GM21717 (cell line): ENCODE data around the gene DPM1.

Experiments used
- ATAC-seq: cut with Tn5 transposase; IDR thresholded peaks from one replicate; pipeline ENCODE4 v1.9.1; 2021; ENCODE audit warnings: mild to moderate bottlenecking, moderate library complexity; ENCODE audit not compliant: unreplicated experiment

DPM1 gene

DNA sequence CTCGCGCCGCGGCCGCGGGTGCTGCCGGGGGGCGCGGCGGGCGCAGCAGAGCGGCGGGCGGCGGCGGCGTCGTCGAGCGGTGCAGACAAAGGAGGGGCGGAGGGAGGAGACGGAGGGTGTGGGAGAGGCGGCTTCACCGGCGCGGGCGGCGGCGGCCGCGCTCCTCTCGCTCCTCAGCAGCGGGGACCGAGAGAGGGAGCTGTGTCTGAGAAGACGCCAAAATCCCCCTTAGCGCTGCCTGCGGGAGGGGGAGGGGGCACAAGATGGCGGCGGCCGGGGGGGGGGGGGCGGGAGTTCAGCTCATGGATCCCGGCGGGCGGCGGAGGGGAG, 27.4 kb downstream of the DPM1 start:
- ATAC-seq: peak; percentile 17

DNA sequence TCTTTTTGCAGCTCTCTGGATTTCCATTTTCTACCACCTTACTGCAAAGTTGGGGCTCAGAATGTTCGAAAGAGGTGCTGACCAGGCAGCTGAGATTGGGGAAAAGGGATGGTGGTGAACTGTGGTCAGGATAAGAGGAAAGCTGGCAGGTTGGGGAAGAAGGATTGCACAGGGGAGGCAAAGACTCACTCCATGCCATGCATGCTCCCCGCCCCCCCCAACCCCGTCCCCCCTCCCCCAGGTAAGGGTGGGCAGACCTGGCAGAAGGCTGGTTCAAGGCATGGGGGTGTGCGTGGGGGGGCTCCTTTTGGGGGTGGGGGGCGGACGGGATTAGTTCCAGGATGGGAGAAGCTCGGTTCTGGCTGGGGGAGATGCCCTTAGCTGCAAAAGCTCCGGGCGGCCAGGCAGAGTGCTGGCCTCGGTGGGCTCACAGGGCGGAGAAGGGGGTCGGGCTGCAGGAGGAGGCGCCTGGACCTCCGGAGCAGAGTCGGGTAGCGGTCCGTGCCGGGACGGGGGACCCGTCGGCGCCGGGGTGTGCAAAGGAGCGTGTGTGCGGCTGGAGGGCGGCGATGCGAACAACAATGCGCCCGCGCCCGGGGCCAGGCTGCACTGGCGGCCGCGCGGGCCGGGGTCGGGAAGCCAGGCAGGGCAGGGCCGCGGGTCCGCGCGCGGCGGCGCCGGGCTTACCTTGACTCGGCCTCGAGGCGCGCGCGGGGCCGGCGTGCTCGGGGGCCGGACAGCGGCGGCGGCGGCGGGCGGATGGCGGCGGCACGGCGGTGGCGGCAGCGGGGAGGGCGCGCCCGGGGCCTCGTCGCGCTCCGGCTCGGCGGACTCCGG, 28.0 kb downstream of the DPM1 start:
- peak; percentile 11 for ATAC-seq

GRCh38 chr20:50929299-50930138, 28.8 kb downstream of the DPM1 start:
- peak; percentile 63 for ATAC-seq

DNA sequence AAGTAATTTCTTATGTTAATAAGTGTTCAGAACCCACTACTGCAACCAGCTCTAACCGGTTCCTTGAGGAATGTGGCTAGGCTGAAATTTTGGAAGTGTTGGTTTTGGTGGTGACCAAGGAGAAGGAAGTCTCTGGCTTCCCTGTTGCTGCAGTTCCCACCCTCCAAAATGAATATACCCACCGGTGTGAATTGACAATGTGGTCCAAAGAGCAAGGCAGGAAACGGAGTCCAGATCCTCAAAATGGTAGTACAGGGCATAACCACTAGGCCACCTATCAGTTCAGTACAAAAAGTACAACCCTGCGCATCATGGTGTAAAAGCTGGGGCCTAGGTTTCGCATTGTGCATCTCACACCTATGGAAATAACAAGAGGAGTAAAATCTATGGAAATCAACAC, 29.9 kb downstream of the DPM1 start:
- no peak for ATAC-seq

DNA sequence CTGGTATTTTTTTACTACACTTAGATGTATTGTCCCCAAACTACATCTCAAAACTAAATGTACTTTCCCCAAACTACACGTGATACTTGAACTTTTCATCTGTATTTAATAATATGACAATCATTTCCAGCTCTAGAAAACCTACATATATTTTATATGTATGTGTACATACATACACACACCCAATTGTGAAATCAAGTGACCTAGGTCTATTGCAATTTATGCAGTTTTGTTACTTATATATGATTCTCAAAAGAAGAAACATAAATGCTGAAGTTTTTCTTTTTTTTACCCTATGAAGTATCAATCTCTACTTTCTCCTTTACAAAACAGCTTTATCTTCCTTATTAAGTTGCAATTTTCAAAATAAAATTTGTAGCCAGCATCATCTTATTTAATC, 31.8 kb downstream of the DPM1 start:
- ATAC-seq: no peak

GRCh38 chr20:50924261-50924920, 33.9 kb downstream of the DPM1 start:
- no peak for ATAC-seq

DNA sequence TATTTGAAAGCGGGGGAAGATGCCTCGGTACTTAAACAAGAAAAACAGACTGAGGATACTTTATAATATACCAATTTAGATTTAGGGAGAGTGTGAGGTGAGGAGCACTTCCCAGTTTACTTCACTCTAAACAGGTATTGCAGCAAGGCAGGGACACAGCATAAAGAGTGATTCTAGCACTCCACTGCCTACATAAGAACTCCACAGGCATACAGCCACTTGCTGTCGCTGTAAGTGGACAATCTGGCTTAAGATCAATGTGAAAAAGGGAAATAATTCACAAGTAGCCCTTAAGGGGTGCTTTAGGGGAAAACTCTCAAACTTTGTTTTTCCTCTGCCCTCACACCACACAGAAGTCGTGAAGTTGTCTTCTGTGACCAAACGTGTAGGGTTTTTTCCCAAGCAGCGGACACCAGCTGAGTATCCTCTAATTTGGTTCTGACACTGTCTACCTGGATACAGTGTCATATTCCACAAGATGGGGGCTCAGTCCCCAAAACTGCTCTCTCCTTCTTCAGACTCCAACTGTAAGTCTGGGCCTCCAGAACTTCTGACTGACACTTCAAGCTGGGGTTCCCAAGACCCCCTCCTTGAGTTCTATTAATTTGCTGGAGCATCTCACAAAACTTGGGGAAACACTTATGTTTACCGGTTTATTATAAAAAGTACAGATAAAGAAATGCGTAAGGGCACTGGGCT, 36.4 kb downstream of the DPM1 start:
- ATAC-seq: no peak

DNA sequence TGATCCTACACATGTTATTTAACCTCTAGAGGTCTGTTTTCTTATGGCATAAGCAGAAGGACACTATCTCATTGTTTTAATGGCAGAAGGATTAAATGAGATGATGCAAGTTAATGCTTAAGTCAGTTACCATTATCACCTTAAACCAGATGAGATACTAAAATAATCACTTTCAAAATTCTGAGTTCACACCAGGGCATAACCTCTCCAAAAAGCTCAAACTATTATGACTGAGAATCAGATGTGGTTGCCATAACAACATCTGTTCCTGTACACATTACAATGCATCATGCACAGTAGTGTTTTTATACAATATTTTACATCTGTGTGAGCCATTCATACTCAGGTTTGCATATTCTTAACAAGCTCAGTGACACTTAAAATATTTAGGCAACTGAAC, 37.3 kb downstream of the DPM1 start:
- no peak for ATAC-seq

GRCh38 chr20:50919567-50919966, 38.8 kb downstream of the DPM1 start:
- no peak for ATAC-seq

DNA sequence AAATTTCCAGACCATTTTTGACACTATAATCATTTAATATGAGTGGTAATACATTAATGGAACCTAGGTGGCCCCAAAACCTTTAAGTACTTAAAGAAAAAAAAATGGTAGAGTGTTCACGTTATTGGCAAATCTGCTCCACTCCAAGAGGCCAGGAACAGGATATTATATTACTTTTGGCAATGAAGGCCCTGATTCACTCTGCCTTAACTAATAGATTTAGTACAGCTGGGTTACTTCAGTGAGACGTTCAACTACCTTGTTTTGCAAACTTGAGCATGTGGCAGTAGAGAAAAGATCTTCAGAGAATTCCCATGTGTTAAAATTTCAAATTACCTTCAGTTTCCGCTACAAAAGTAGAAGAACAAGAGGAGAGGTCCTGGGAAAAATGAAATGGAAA, 39.9 kb downstream of the DPM1 start:
- ATAC-seq: no peak

DNA sequence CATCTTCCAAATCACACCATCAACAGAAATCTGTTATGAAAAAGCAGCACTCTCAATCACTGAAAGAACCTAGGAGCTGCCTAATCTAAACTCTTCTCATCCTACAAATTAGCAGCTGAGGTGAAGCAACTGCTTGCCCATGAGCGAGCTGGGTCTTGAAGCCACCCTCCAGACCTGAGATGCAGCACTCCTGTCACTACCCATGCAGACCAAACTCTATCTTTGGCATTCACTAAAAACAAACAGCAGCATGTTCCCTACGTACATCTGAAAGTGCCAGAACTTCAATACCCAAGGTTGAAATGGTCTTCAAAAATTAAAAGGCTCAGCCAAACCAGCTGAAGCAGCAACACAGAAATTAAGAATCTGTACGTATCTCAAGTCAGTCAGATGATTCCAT, 41.4 kb downstream of the DPM1 start:
- no peak for ATAC-seq

DNA sequence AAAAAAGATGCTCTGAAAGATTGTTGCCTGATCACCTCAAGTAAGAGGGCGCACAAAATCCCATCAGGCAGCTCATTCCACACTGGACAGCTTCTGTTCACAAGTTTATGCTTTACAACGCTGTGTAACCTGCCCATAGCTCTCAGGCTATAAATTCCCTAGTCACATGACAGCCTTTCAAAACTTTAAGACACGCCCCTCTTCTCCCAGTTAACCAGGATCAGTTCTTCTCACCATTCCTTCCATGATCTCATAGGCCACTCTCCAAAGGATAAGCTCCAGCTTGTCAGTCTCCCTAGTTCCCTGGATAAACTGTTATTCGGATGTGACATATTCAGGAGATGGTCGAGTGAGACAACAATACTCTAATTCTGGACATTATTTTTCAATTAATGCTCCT, 42.1 kb downstream of the DPM1 start:
- no peak for ATAC-seq

- ATAC-seq: no peak
These were observed 42.9 kb downstream of the DPM1 start for GRCh38 chr20:50915424-50915823.

DNA sequence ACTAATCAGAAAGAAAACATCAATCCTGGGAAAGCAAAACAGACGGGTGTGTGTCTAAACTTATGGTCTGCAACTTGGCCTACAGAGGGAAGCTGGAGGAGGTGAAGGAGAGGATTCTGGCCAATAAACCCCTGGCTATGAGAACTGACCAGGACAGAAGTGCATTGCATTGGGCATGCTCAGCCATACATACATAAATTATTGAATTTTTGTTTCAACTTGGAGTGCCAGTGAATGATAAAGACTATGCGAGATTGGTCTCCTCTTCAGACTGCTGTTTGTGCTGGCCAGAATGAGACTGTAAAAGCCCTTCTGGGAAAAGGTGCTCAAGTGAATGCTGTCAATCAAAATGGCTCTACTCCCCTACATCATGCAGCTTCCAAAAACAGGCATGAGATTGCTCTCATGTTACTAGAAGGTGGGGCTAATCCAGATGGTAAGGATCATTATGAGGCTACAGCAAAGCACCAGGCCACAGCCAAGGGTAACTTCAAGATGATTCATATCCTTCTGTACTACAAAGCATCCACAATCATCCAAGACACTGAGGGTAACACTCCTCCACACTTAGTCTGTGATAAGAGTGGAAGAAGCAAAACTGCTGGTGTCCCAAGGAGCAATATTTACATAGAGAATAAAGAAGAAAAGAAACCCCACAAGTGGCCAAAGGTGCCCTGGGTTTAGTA, 44.5 kb downstream of the DPM1 start:
- no peak for ATAC-seq

DNA sequence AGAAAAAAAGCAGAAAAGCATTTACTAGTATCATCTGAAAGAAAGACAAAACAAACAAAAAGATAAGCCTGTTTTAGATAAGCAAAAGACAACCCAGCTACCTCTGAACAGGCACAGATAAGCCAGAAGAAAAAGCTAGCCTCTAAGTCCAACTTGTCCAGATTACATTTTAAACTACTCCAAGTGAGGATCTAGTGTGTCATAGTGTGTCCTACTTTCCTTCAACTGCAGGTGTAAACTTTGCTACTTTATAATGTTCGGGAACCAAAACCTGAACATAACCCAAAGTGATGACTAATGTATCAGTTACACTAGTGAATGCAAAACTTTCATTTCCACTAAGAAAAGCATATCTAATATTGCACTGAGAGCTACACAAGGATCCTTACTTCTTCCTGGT, 46.6 kb downstream of the DPM1 start:
- no peak for ATAC-seq

DNA sequence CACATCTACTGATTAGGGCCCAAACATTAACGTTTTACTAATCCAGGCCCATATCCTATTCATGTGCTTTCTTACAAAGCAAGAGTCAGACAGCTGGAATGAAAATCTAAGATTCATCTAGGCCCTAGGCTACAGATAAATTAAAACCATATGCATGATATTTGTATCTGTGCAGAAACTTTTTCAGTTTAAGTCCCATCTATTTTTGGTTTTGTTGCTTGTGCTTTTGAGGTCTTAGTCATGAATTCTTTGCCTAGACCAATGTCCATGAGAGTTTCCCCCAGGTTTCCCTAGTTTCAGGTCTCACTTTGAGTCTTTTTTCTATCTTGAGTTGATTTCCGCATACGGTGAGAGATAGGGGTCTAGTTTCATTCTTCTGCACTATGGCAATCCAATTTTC, 47.3 kb downstream of the DPM1 start:
- no peak for ATAC-seq

DNA sequence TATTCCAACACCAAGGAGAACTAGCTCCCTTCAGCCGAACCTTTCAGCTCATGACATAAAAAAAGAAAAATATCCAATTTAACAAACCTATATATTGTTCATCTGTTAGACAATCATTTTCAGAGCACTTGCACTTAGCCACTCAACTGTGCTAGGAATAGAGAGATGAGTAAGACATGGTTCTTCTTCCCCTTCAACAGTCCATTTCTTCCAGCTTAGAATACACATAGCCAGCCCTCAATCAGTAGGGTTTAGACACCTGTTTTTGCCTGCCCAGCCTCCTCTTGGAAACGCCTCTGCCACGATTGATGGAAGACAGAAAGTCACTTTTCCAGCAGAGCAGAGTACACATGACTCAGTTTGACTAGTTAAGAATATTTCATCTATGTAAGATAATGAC, 48.9 kb downstream of the DPM1 start:
- ATAC-seq: no peak

DNA sequence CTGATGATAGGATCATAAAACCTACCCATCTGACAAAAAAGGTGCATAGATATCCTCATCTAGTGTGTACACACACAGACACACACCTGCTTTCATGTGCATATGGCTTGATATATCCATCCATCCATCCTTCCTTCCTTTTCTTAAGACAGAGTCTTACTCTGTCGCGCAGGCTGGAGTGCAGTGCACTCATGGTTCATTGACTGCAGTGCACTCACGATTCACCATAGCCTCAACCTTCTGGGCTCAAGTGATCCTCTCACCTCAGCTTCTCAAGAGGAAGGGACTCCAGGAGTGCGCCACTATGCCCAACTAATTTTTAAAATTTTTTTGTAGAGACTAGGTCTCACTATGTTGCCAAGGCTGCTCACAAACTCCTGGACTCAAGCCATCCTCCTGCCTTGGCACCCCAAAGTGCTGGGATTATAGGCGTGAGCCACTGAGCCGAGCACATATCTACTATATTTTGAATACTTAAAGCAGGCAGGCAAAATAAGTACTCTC, 54.2 kb downstream of the DPM1 start:
- ATAC-seq: no peak

DNA sequence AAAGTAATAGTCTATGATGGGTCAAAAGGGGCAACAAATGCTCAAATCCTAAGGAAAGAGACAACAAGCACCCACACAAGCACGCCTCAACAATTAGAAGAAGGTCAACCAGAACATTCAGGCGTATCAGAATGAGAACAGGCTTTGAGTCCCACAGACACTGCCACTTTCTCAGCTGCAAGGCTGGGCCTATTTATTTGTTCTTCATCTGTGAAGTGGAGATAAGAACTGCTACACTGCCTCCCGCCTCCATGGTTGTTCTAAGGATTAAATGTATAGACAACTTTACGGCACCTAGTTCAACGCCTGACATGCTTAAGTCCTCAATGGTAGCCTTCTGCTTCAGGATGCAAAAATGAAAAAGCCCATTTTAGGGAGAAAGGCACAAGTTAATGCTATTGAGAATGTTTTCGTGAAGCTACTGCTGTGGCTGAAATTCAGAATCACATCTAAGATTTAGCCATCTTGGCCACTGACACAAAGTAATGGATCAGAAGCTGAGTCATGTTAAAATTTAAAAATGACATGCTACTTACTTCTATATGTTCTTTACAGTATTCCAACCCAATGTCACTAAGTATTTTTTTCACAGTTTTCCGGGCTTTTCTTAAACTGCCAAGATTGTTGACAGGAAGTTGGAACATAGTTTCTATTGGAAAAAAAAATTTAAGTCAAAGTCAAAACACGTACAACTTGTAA, 54.8 kb downstream of the DPM1 start:
- no peak for ATAC-seq

GRCh38 chr20:50901301-50901700, 57.0 kb downstream of the DPM1 start:
- ATAC-seq: no peak
